ENCODE results near the gene NFIX.

DNA sequence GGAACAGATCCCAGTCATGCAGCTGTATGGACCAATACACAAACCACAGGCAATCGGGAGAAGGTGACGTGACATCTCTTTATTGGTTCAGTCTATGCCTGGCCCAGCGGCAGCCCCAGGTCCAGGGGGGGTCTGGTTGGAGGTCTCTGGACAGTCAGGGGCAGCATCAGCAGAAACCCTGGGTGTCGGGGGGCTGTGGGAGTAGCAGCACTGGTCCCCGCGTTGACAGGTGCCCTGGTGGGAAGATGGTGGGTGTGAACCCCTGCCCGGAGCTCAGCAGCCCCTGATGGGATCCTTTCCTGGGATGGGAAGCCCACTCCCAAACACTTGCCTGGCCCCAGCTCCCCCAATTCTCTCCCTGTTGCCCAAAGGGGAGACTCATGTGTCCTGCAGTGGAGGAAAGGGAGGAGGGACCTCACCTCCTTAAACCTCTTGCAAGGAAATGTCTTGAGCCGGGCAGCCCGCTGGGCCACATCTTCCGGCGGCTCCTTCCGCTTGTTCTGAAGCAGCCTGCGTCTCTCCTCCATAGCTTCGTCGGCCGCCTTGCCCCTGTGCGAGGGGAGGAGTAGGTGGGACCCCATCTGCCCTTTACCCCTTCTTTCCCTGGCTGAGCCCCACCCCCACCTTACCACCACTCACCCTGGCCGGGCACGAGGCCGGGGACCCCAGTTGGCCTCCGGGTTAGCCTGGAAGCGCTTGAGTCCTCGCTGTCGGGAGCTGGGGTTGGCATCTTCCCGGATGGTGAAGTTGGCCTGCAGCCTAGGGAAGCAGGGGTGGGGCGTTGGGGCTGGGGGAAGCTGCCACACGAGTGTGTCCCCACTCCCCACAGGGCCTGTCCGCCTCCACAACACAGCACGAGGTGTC is 109.8 kb downstream of the NFIX start:
- TF ChIP-seq CTCF (IDR thresholded peaks at IDR 0.05) (no peak), POLR2A (IDR thresholded peaks at IDR 0.05) (no peak)
